Fibroblast of lung (primary cell): Measurements from ENCODE around the gene IGSF9.

ENCODE experiments used
- CTCF ChIP-seq, 2 donors: IDR thresholded peaks in 1 of 2; conservative IDR thresholded peaks in 1 of 2; 1 replicate in 1 of 2; 2 replicates in 1 of 2; pipeline ENCODE4 v1.5.1; 2011 to 2012; ENCODE audit warnings: low read length in 2 of 2, control low read depth in 1 of 2, inconsistent platforms in 1 of 2, low read depth in 1 of 2, mild to moderate bottlenecking in 1 of 2
- EZH2 ChIP-seq: IDR thresholded peaks from 2 replicates; pipeline ENCODE4 v1.5.1; 2012; ENCODE audit warnings: low read length, control low read depth, mild to moderate bottlenecking; ENCODE audit errors: missing control alignments

GRCh38 chr1:159943278-159943640 is 2.2 kb downstream of the IGSF9 start:
- TF ChIP-seq CTCF (conservative IDR thresholded peaks at IDR 0.05 in 1 of 2, IDR thresholded peaks at IDR 0.05 in 1 of 2; ENCODE audit: low read depth in 1 of 2, low read length in 2 of 2), result no peak
- TF ChIP-seq EZH2, result no peak
